HG03139 (cell line): ENCODE results near the gene AIRE.
"Not testable (repeated sequence)": the region's sequence is repeated elsewhere in the genome, so short reads cannot be mapped to it uniquely, and the experiment has no call there.

Source experiments
- ATAC-seq: cut with Tn5 transposase; IDR thresholded peaks from one replicate; pipeline ENCODE4 v1.9.1; 2021; ENCODE audit not compliant: unreplicated experiment

Gene AIRE

GRCh38 chr21:44334329-44335030, 48.8 kb downstream of the AIRE start:
- ATAC-seq: no peak

- no peak for ATAC-seq
Observed at GRCh38 chr21:44335266-44336059, 49.8 kb downstream of the AIRE start.

DNA sequence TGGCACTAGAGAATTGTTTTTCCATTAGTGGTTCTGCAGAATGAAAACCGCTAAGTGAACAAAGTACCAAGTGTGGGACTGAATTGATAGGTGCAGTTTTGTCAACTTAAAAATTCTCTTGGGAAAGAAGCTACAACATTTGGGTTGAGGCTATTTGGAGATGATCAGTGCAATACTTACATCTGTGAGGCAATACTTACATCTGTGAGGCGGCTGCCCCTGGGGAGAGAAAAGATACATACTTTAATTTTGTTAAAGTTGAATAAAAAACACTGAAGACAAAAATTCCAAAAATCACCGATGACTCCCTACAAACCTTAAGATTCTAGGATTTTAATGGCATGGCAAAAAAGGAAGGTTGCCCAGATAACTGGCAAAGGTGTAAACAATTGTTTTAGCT, 51.8 kb downstream of the AIRE start:
- ATAC-seq: no peak

GRCh38 chr21:44337941-44338895, 52.5 kb downstream of the AIRE start:
- ATAC-seq: no peak

DNA sequence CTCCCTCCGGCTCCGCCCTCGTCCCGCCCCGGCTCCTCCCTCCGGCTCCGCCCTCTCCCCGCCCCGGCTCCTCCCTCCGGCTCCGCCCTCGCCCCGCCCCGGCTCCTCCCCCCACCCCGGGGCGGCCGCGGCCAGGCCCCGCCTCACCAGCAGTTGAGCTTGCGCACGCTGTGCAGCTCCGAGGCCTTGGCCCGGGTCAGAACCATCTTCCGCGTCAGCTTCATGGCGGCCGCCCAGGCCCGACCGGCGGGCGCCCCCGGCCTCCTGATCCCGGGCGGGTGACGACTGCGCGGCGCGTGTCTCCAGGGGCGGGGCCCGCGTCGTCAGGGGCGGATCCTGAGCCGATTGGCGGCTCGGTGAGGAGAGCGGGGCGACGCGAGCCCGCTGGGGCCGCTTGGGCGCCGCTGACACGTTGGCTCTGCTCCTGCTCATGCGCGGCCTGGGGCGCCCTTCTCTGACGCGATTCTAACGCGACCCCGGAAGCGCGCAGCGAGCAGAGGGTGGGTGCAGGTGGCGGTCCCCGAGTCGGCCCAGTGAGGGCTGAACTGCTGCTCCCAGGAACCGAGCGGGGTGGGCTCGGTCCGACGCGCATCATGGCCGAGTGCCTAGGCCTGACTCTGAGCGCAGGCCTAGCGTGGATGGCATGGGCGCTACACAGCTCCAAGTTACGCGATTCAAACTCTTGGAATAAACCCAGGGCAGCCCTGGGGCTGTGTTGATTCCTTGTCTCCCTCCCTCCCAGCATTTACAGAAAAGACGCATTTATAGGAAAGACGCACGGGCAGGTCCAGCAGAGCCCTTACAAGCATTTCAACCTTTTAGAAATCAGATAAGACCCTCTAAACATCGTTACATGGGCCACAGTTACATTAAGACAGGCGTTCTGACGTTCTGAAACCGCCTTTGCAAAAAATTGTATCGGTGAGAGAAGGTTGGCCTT, 53.6 kb downstream of the AIRE start, which contains the start of gene CFAP410:
CFAP410 (minus strand) TSS at position 420 of the 940 bp plus-strand sequence; CDS start at position 224, 196 bp downstream.
- peak; percentile 83 for ATAC-seq

DNA sequence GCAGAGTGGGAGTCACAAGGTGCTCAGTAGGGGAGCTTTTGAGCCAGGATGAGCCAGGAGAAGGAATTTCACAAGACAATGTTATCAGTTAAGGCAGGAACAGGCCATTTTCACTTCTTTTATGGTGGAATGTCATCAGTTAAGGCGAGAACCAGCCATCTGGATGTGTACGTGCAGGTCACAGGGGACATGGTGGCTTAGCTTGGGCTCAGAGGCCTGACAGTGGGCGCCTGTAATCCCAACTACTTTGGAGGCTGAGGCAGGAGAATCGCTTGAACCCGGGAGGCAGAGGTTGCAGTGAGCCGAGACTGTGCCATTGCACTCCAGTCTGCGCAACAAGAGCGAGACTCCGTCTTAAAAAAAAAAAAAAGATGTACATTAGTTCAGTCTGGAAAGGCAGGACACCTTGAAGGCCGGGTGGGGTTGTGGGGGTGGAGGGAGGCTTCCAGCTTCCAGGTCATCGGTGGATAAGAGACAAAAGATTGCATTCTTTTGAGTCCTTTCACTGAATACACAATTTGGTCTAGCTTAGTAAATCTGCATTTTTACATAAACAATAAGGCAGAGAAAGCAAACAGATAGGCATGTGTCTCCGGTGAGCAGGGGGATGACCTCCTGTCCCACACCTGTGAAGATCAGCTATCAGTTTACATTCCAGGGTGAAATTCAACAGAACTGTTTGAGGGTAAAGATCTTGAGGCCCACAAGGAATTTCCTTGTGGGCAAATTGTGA, 56.2 kb downstream of the AIRE start:
- ATAC-seq: not testable (repeated sequence)

GRCh38 chr21:44342981-44343380, 57.3 kb downstream of the AIRE start:
- not testable (repeated sequence) for ATAC-seq

GRCh38 chr21:44344541-44345183, 59.0 kb downstream of the AIRE start:
- no peak for ATAC-seq

GRCh38 chr21:44345495-44345894, 59.8 kb downstream of the AIRE start:
- no peak for ATAC-seq

GRCh38 chr21:44347911-44348451, 62.3 kb downstream of the AIRE start:
- ATAC-seq: no peak
